HCT116 (cell line): Measurements from ENCODE around the gene SORCS2.

Experiments
- CTCF ChIP-seq, 3 experiments: fragments of 200-600 bp in 1 of 3; sonication (generic) in 1 of 3; IDR thresholded peaks in 2 of 3; conservative IDR thresholded peaks in 1 of 3; 2 replicates each; pipeline ENCODE4 v1.5.1; 2012 to 2017; ENCODE audit warnings: low read depth in 2 of 3, low read length in 2 of 3, antibody characterized with exemption in 1 of 3, borderline replicate concordance in 1 of 3, control low read depth in 1 of 3, mild to moderate bottlenecking in 1 of 3, mixed read lengths in 1 of 3, mixed run types in 1 of 3, moderate library complexity in 1 of 3; ENCODE audit not compliant: insufficient read depth in 1 of 3
- POLR2A ChIP-seq: IDR thresholded peaks from 2 replicates; pipeline ENCODE4 v1.7.0; 2011; ENCODE audit warnings: borderline replicate concordance; ENCODE audit not compliant: insufficient read depth, insufficient read length; ENCODE audit errors: extremely low read depth
- ZNF274 ChIP-seq: fragments of 200-500 bp; sonication (Bioruptor generic); IDR thresholded peaks from 2 replicates; pipeline ENCODE4 v1.6.1; 2014; ENCODE audit warnings: mild to moderate bottlenecking, low read depth, low read length, inconsistent platforms

- TF ChIP-seq POLR2A (no peak), CTCF (IDR thresholded peaks at IDR 0.05 in 2 of 3, conservative IDR thresholded peaks at IDR 0.05 in 1 of 3; ENCODE audit: borderline replicate concordance in 1 of 3, insufficient read depth in 1 of 3, low read depth in 2 of 3, low read length in 2 of 3) (no peak), ZNF274 (no peak)
Measured at GRCh38 chr4:7148337-7148736, 44.0 kb upstream of the SORCS2 start.
